ENCODE measurements around the gene HTR3B.

The HTR3B gene

GRCh38 chr11:113901141-113901540 lies 3.5 kb upstream of the HTR3B start:
- no peaks in the 10 kb centered on the region for H3K79me2 ChIP-seq (ENCODE audit: insufficient read depth, low read depth)
- H3K27me3 ChIP-seq (ENCODE audit: insufficient read depth, low read depth): no peaks in the 10 kb centered on the region
- H3K27ac ChIP-seq: no peak overlapping the region
- no peak overlapping the region for H3K4me2 ChIP-seq
- TF ChIP-seq, protein P1, sequence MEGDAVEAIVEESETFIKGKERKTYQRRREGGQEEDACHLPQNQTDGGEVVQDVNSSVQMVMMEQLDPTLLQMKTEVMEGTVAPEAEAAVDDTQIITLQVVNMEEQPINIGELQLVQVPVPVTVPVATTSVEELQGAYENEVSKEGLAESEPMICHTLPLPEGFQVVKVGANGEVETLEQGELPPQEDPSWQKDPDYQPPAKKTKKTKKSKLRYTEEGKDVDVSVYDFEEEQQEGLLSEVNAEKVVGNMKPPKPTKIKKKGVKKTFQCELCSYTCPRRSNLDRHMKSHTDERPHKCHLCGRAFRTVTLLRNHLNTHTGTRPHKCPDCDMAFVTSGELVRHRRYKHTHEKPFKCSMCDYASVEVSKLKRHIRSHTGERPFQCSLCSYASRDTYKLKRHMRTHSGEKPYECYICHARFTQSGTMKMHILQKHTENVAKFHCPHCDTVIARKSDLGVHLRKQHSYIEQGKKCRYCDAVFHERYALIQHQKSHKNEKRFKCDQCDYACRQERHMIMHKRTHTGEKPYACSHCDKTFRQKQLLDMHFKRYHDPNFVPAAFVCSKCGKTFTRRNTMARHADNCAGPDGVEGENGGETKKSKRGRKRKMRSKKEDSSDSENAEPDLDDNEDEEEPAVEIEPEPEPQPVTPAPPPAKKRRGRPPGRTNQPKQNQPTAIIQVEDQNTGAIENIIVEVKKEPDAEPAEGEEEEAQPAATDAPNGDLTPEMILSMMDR (conservative IDR thresholded peaks at IDR 0.05; ENCODE audit: low read depth, low read length): no peak
- no peaks in the 10 kb centered on the region for H4K20me1 ChIP-seq (ENCODE audit: insufficient read depth)
- no peak overlapping the region for H3K4me3 ChIP-seq (IDR thresholded peaks at IDR 0.05; ENCODE audit: insufficient read depth, low read depth, low read length)
- H3K9ac ChIP-seq: no peak overlapping the region
- no peaks in the 10 kb centered on the region for H3K4me1 ChIP-seq (ENCODE audit: low read depth, poor library complexity, severe bottlenecking)
- H3K36me3 ChIP-seq (ENCODE audit: insufficient read depth): no peaks in the 10 kb centered on the region
- no peak overlapping the region for H2AFZ ChIP-seq (ENCODE audit: low read depth)

- TF ChIP-seq, protein P1 (conservative IDR thresholded peaks at IDR 0.05; ENCODE audit: low read depth, low read length): no peak
- H3K4me3 ChIP-seq (IDR thresholded peaks at IDR 0.05; ENCODE audit: insufficient read depth, low read depth, low read length): no peak overlapping the region
- no peaks in the 10 kb centered on the region for H3K4me1 ChIP-seq (ENCODE audit: low read depth, poor library complexity, severe bottlenecking)
- no peak overlapping the region for H3K4me2 ChIP-seq
- no peak overlapping the region for H2AFZ ChIP-seq (ENCODE audit: low read depth)
- no peaks in the 10 kb centered on the region for H3K79me2 ChIP-seq (ENCODE audit: insufficient read depth, low read depth)
- H3K36me3 ChIP-seq (ENCODE audit: insufficient read depth): no peaks in the 10 kb centered on the region
- no peak overlapping the region for H3K27ac ChIP-seq
- H3K27me3 ChIP-seq (ENCODE audit: insufficient read depth, low read depth): no peaks in the 10 kb centered on the region
- H4K20me1 ChIP-seq (ENCODE audit: insufficient read depth): no peaks in the 10 kb centered on the region
- H3K9ac ChIP-seq: no peak overlapping the region
Observed at GRCh38 chr11:113906038-113906437, 1.4 kb downstream of the HTR3B start.

DNA sequence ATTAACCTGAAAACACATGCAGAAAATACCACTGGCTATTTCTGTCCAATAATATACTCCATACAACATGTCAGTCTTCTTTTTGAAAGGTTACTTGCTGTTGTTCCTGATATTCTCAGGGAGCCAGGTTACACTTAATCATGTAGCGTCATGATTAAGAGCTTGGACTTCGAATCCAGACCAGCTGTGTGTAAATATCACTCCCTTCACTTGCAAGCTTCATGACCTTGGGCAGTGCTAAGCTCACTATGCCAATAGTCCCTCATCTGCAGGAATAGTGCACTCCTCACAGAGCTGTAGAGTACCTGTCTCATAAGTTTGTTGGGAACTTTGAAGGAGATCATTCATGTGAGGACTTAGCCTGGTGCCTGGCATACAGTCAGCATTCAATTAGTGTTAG lies 1.9 kb downstream of the HTR3B start:
- no peak overlapping the region for H3K4me2 ChIP-seq
- TF ChIP-seq, protein P1 (conservative IDR thresholded peaks at IDR 0.05; ENCODE audit: low read depth, low read length): no peak
- no peaks in the 10 kb centered on the region for H4K20me1 ChIP-seq (ENCODE audit: insufficient read depth)

DNA sequence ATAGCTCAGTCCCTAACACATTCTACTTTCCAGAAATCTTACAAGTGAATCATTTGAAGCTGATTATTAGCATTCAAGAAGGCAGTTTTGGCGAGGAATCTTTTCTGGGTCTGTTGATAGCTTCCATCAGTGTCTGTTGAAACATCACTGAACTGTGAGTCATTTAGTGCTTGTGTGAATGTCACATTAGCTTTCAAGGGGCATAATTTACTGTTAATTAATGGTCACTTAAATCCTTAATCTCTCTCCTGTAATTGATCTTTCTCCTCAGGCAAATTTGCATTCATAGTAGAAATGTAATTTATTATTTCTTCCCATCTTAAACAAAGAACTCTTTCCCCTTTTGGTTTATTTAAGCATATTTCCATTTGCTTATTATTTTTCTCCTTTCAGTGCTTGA lies 2.6 kb downstream of the HTR3B start:
- H3K36me3 ChIP-seq (ENCODE audit: insufficient read depth): no peaks in the 10 kb centered on the region
- H3K4me3 ChIP-seq (IDR thresholded peaks at IDR 0.05; ENCODE audit: insufficient read depth, low read depth, low read length): no peak overlapping the region
- TF ChIP-seq, protein P1 (conservative IDR thresholded peaks at IDR 0.05; ENCODE audit: low read depth, low read length): no peak
- H3K4me2 ChIP-seq: no peak overlapping the region
- H3K79me2 ChIP-seq (ENCODE audit: insufficient read depth, low read depth): no peaks in the 10 kb centered on the region
- no peaks in the 10 kb centered on the region for H3K4me1 ChIP-seq (ENCODE audit: low read depth, poor library complexity, severe bottlenecking)
- H3K27ac ChIP-seq: no peak overlapping the region
- H3K9ac ChIP-seq: no peak overlapping the region
- H2AFZ ChIP-seq (ENCODE audit: low read depth): no peak overlapping the region
- H3K27me3 ChIP-seq (ENCODE audit: insufficient read depth, low read depth): no peaks in the 10 kb centered on the region
- no peaks in the 10 kb centered on the region for H4K20me1 ChIP-seq (ENCODE audit: insufficient read depth)

More for the DNA sequence above, 1.9 kb downstream of the HTR3B start:
- no peak overlapping the region for H3K9ac ChIP-seq
- H3K27me3 ChIP-seq (ENCODE audit: insufficient read depth, low read depth): no peaks in the 10 kb centered on the region
- H2AFZ ChIP-seq (ENCODE audit: low read depth): no peak overlapping the region
- no peaks in the 10 kb centered on the region for H3K79me2 ChIP-seq (ENCODE audit: insufficient read depth, low read depth)
- no peaks in the 10 kb centered on the region for H3K36me3 ChIP-seq (ENCODE audit: insufficient read depth)
- no peaks in the 10 kb centered on the region for H3K4me1 ChIP-seq (ENCODE audit: low read depth, poor library complexity, severe bottlenecking)
- H3K27ac ChIP-seq: no peak overlapping the region
- no peak overlapping the region for H3K4me3 ChIP-seq (IDR thresholded peaks at IDR 0.05; ENCODE audit: insufficient read depth, low read depth, low read length)
